Ishikawa (cell line): ENCODE data around the gene TCEAL1.

Experiments used
- CEBPB ChIP-seq: IDR thresholded peaks from 2 replicates; pipeline ENCODE4 v1.6.1; 2012
- CREB1 ChIP-seq: IDR thresholded peaks from 2 replicates; pipeline ENCODE4 v1.6.1; 2012; ENCODE audit warnings: low read depth
- EGR1 ChIP-seq: IDR thresholded peaks from 2 replicates; pipeline ENCODE4 v1.6.1; 2012
- EP300 ChIP-seq: IDR thresholded peaks from 2 replicates; pipeline ENCODE4 v1.6.1; 2012; ENCODE audit warnings: borderline replicate concordance
- FOXM1 ChIP-seq: IDR thresholded peaks from 2 replicates; pipeline ENCODE4 v1.6.1; 2012; ENCODE audit warnings: low read depth, borderline replicate concordance
- NFIC ChIP-seq: IDR thresholded peaks from 2 replicates; pipeline ENCODE4 v1.6.1; 2012
- RAD21 ChIP-seq: IDR thresholded peaks from 2 replicates; pipeline ENCODE4 v1.6.1; 2012; ENCODE audit warnings: low read depth
- REST ChIP-seq: IDR thresholded peaks from 2 replicates; pipeline ENCODE4 v1.6.1; 2012; ENCODE audit warnings: low read depth, mild to moderate bottlenecking
- TAF1 ChIP-seq: IDR thresholded peaks from 2 replicates; pipeline ENCODE4 v1.6.1; 2012; ENCODE audit warnings: low read depth, mild to moderate bottlenecking
- TCF12 ChIP-seq: IDR thresholded peaks from 2 replicates; pipeline ENCODE4 v1.6.1; 2012; ENCODE audit warnings: low read depth
- TEAD4 ChIP-seq: IDR thresholded peaks from 2 replicates; pipeline ENCODE4 v1.6.1; 2012
- YY1 ChIP-seq: IDR thresholded peaks from 2 replicates; pipeline ENCODE4 v1.6.1; 2012; ENCODE audit warnings: low read depth
- ZBTB7A ChIP-seq: IDR thresholded peaks from 2 replicates; pipeline ENCODE4 v1.6.1; 2012; ENCODE audit warnings: low read depth
- TF ChIP-seq, protein P1 (sequence below): IDR thresholded peaks from 2 replicates; pipeline ENCODE4 v1.6.1; 2012
- TF ChIP-seq, protein P2 (sequence below): IDR thresholded peaks from 2 replicates; pipeline ENCODE4 v1.6.1; 2012

Gene TCEAL1

GRCh38 chrX:103651151-103651773 lies 22.5 kb downstream of the TCEAL1 start:
- TF ChIP-seq TCF12 (no peak), RAD21 (no peak), REST (no peak), EGR1 (no peak), CEBPB (no peak), TAF1 (no peak), NFIC (no peak), EP300 (no peak), CREB1 (no peak), ZBTB7A (no peak), FOXM1 (no peak), YY1 (no peak), TEAD4 (no peak)
- TF ChIP-seq, protein P1, sequence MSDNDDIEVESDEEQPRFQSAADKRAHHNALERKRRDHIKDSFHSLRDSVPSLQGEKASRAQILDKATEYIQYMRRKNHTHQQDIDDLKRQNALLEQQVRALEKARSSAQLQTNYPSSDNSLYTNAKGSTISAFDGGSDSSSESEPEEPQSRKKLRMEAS = no peak
- TF ChIP-seq, protein P2, sequence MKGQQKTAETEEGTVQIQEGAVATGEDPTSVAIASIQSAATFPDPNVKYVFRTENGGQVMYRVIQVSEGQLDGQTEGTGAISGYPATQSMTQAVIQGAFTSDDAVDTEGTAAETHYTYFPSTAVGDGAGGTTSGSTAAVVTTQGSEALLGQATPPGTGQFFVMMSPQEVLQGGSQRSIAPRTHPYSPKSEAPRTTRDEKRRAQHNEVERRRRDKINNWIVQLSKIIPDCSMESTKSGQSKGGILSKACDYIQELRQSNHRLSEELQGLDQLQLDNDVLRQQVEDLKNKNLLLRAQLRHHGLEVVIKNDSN = no peak

DNA sequence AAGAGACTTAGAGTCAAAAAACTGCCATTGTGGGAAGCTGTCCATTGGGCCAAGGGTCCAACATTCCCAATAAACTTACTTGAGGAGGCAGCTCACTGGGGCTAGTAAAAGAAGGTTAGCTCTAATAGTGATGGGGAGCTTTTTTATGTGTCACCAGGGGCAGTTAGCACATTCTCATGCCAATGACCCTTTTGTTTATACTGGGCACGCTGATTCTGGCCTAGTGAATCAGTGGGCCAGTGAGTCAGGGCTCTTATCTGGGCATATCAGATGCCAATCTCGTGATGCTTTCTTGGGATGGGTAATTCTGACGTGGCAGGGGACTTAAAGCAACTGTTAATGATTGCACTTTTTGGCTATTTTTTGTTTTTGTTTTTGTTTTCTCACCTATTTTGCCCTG lies 27.8 kb downstream of the TCEAL1 start:
- TF ChIP-seq, protein P2 = no peak
- TF ChIP-seq TEAD4 (no peak), NFIC (no peak), ZBTB7A (no peak), TAF1 (no peak), CEBPB (no peak), EP300 (no peak), FOXM1 (no peak), CREB1 (no peak), TCF12 (no peak), EGR1 (no peak), YY1 (no peak), RAD21 (no peak), REST (no peak)
- TF ChIP-seq, protein P1 = no peak

GRCh38 chrX:103658681-103659433 lies 30.1 kb downstream of the TCEAL1 start:
- no peak for TF ChIP-seq CREB1
- no peak for TF ChIP-seq TEAD4
- TF ChIP-seq CEBPB = no peak
- TF ChIP-seq REST = no peak
- no peak for TF ChIP-seq TCF12
- no peak for TF ChIP-seq YY1
- TF ChIP-seq, protein P1 = no peak
- no peak for TF ChIP-seq EGR1
- TF ChIP-seq FOXM1 = no peak
